ENCODE measurements around the gene PCID2. TPM values are rescaled to one million over a fixed set of nuclear protein-coding genes. Genes with fewer than 3 reads are reported as not detected.

PCID2 gene
- polyA plus RNA-seq, 1 of the 3 experiments (the other 2 are of a cell fraction): 69.8 TPM

DNA sequence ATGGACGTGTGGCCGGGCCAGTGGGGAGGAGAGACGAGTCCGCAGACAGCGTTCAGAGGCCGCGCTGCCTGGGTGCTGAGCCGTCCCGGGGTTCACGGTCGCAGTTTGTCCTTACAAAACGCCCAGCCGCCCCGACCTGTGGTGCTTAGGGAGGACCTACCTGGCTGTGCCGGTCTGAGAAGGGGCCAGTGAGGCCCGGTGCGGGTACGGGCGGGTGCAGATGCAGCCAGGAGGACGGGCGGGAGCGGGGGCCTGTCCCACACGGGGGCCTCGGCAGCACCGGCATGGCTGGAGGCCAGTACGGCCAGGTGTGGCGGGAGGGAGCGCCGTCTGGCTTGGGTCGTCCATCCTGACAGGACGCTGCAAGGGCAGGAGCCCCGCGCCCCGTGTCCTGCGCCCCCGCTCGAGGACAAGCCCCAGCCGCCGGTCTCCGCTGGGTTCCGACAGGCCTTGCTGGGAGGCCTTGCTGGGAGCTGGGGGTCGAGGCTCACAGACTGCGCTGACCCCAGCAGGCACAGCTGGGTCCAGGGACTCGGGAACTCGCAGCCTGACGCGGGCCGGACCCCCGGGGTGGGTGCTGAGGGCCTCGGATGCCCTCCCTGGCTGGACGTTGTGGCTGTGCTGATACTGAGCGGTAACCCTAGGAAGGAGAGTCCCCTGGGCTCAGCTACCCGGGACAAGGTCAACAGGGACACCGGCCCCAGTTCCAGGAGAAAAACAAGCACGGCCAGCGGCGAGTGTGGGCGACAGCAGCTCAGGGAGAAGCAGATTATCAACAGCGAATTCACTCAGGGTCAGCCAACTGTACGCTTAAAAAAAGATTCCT is 55.3 kb downstream of the PCID2 start:
- peaks cover 13% of the 10 kb centered on the region for H3F3A ChIP-seq (replicated peaks; ENCODE audit: insufficient read depth)
- H3K9me2 ChIP-seq: no peaks in the 10 kb centered on the region
- H4K20me1 ChIP-seq (ENCODE audit: insufficient read depth): no peaks in the 10 kb centered on the region
- H3K79me2 ChIP-seq (ENCODE audit: insufficient read depth): no peaks in the 10 kb centered on the region
- H3K4me3 ChIP-seq (ENCODE audit: low read depth in 2 of 2, low read length in 1 of 2): peak overlapping the region; percentile 41 to 42; a peak in 3 of 4 replicates
- H3K36me3 ChIP-seq (replicated peaks in 1 of 2; ENCODE audit: control insufficient read depth in 1 of 2, insufficient read depth in 2 of 2, low read length in 1 of 2): no peaks in the 10 kb centered on the region
- H3K27ac ChIP-seq (ENCODE audit: low read depth in 2 of 2, low read length in 1 of 2): peak overlapping the region; percentile 47 to 72
- CTCF ChIA-PET: no interaction called here
- TF ChIP-seq EP300 (IDR thresholded peaks at IDR 0.05; ENCODE audit: borderline replicate concordance in 1 of 2, low read depth in 1 of 2, low read length in 1 of 2) (no peak), ELF1 (IDR thresholded peaks at IDR 0.05) (no peak), POLR2AphosphoS5 (IDR thresholded peaks at IDR 0.05; ENCODE audit: low read depth, low read length) (no peak)
- TF ChIP-seq, protein P1, sequence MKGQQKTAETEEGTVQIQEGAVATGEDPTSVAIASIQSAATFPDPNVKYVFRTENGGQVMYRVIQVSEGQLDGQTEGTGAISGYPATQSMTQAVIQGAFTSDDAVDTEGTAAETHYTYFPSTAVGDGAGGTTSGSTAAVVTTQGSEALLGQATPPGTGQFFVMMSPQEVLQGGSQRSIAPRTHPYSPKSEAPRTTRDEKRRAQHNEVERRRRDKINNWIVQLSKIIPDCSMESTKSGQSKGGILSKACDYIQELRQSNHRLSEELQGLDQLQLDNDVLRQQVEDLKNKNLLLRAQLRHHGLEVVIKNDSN (IDR thresholded peaks at IDR 0.05; ENCODE audit: borderline replicate concordance, low read depth): no peak
- TF ChIP-seq, protein P2, sequence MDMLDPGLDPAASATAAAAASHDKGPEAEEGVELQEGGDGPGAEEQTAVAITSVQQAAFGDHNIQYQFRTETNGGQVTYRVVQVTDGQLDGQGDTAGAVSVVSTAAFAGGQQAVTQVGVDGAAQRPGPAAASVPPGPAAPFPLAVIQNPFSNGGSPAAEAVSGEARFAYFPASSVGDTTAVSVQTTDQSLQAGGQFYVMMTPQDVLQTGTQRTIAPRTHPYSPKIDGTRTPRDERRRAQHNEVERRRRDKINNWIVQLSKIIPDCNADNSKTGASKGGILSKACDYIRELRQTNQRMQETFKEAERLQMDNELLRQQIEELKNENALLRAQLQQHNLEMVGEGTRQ (IDR thresholded peaks at IDR 0.05; ENCODE audit: borderline replicate concordance, low read depth, low read length): no peak
- peak overlapping the region; percentile 85 for H3K4me2 ChIP-seq
- WGBS (ENCODE audit: low lambda C conversion rate): 52% methylated on average over 12 of the region's 60 CpGs
- H3K9ac ChIP-seq: peak overlapping the region; percentile 60
- H3K9me3 ChIP-seq: no peaks in the 10 kb centered on the region
- H3K27me3 ChIP-seq (ENCODE audit: insufficient read depth): no peaks in the 10 kb centered on the region
- peaks cover 5 to 13% of the 10 kb centered on the region in 2 experiments; a peak in 1 of 4 replicates for H3K4me1 ChIP-seq (ENCODE audit: control insufficient read depth in 1 of 2, insufficient read depth in 2 of 2, low read depth in 1 of 2, low read length in 1 of 2)
- POLR2A ChIA-PET: interaction anchor here (1.1 kb wide), 1 partner anchor 30 kb away, joined by 3 read pairs; no protein-coding TSS in a partner anchor
- peak overlapping the region; percentile 99 for H2AFZ ChIP-seq (ENCODE audit: low read depth)
- peak; percentile 65 for DNase-seq

DNA sequence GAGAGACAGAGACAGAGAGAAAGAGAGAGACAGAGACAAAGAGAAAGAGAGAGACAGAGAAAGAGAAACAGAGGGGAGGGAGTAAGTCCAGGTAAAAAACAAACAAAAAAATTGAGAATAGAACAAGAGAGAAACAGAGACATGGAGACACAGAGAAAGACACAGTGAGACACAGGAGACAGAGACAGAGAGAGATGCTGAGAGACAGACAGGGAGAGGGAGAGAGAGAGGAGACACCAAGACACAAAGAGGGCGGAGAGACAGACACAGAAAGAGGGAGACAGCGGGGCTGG is 55.8 kb downstream of the PCID2 start:
- 94% methylated on average over 2 of the region's 2 CpGs for WGBS (ENCODE audit: low lambda C conversion rate)
- no peaks in the 10 kb centered on the region for H3K79me2 ChIP-seq (ENCODE audit: insufficient read depth)

More for the DNA sequence above, 55.8 kb downstream of the PCID2 start:
- Histone ChIP-seq H3K4me1 (ENCODE audit: control insufficient read depth in 1 of 2, insufficient read depth in 2 of 2, low read depth in 1 of 2, low read length in 1 of 2) (peaks cover 5 to 13% of the 10 kb centered on the region in 2 experiments; a peak in 1 of 4 replicates), H3K4me3 (ENCODE audit: low read depth in 2 of 2, low read length in 1 of 2) (no peak overlapping the region), H3F3A (replicated peaks; ENCODE audit: insufficient read depth) (peaks cover 13% of the 10 kb centered on the region), H3K9me3 (no peaks in the 10 kb centered on the region), H3K27ac (ENCODE audit: low read depth in 2 of 2, low read length in 1 of 2) (no peak overlapping the region), H3K9me2 (no peaks in the 10 kb centered on the region), H3K4me2 (0 out of 2 replicates have a peak overlapping the region, but pooled peaks have one; percentile 85), H2AFZ (ENCODE audit: low read depth) (0 out of 2 replicates have a peak overlapping the region, but pooled peaks have one; percentile 6), H3K9ac (no peak overlapping the region), H3K27me3 (ENCODE audit: insufficient read depth) (no peaks in the 10 kb centered on the region), H4K20me1 (ENCODE audit: insufficient read depth) (no peaks in the 10 kb centered on the region), H3K36me3 (replicated peaks in 1 of 2; ENCODE audit: control insufficient read depth in 1 of 2, insufficient read depth in 2 of 2, low read length in 1 of 2) (no peaks in the 10 kb centered on the region)
- no peak for TF ChIP-seq MEF2A (IDR thresholded peaks at IDR 0.05; ENCODE audit: borderline replicate concordance, low read depth)
- no peak for TF ChIP-seq GABPA (IDR thresholded peaks at IDR 0.05; ENCODE audit: low read depth)
- ChIA-PET POLR2A (no interaction called here), CTCF (no interaction called here)
- DNase-seq: no peak

Measured in SK-N-SH (cell line).